ENCODE results near the gene MRPL12.

MRPL12 gene

DNA sequence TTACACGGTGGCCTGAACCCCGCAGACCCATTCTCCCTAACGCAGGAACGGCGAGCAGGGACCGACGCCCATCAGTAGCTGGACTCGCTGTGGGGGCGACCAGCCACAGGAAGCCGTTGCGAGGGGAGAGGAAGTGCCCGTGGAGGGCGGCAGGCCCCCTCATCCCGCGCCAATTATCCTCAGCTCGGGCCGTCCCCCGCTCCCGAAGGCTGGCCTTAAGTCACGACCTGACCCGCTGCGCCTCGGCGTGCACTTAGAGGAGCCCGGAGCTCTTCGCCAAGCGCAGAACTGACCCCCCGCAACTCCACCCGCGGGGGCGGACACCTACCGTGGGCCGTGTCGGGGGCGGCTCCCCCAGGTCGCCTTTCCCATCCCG is 20.0 kb upstream of the MRPL12 start:
- DNase-seq, result no peak

DNA sequence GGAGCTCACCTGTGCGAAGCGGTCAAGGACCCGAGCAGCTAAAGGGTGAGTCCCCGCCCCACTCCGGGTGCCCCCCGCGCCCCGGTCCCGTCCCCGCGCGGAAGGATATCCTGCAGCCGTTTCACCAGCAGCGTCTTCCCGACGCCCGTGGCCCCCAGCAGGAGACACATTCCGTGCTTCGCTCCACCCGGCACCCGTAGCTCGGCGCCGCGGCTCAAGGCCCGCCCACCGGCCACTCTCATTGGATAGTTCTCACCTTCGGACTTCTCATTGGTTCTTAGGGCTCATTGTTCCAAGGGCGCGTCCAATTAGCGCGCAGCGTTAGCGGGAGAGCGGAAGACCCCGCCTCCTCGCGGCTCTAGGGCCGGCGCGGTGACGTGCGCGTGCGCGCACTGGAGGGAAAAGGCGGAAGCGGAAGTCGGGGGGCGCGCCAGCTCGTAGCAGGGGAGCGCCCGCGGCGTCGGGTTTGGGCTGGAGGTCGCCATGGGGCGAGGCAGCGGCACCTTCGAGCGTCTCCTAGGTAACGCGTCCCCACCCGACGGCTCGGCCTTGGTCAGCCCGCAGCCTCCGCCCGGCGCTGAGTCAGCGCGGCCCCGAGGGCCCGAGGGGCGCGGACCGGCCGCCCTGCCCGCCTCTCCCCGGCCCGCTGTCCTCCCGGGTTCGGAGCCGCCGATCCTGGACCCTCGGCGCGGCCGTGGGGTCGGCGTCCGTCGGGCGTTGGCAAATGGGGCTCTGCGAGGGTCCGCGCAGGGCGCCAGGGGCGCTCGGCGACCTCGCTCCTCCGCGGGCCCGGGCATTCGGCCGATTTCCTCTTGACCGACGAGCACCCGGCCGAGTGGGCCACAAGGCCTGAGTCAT is 19.4 kb upstream of the MRPL12 start, which contains the start of the genes ARL16 and HGS:
Gene ARL16 (minus strand): TSS at position 214 of the 858 bp plus-strand sequence. CDS start 44 bp downstream, at position 170.
Gene HGS (plus strand): TSS at position 428 of the 858 bp plus-strand sequence. CDS start 56 bp downstream, at position 484.
- DNase-seq, result peak; percentile 98

DNA sequence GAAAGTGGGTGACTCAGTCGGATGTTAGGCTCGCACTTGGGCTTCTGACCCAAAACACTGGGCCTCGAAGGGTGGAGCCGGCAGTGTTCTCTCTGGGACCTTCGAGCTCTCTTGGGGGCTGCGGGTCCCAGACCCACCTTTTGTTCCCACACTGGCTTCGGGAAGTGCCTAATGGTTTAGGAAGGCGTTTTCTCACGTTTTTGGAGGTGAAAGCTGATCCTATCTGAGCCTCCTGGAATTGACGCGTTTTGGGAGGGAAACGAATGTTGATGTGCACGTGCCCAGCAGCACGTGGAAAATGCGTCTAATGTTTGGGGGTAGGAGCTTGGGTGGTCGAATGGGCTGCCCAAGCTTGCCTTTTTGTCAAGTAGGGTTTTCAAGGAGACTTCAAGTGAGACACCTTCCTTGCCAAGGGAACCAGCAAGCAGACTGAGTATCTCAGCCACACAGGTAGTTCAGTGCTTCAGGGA is 18.7 kb upstream of the MRPL12 start:
- DNase-seq, result no peak

DNA sequence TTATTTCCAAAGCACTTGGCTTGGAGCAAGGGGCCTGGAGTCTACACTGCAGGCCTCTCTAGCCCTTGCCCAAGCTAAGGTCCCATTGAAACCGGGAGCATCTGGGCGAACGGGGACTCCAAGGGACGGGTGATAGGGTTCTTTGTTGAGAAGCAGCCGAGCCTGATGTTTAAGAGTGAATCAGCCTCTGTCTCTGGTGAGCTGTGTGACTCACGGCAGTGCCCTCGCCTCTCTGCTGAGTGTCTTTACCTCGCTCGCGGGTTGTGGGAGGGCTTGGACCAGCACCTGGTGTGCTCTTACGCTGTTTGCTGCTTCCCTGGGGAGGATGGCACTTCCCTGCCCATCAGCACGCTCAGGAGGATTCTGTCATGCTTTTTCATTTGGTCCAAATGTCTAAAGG is 18.1 kb upstream of the MRPL12 start:
- no peak for DNase-seq

DNA sequence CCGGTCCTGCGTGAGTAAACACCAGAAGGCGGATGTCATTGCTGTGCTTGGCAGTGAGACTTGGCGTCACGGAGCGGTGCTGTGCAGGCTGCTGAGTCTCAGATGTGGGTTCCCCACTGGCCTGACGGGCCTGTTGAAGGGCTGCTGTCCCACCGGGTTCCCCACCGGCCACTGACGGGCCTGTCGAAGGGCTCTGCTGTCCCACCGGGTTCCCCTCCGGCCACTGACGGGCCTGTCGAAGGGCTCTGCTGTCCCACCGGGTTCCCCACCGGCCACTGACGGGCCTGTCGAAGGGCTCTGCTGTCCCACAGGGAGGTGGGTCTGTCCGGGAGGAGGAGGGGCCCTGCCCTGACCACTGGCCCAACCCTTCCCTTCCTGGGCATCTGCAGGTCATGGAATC is 16.6 kb upstream of the MRPL12 start:
- DNase-seq, result no peak

DNA sequence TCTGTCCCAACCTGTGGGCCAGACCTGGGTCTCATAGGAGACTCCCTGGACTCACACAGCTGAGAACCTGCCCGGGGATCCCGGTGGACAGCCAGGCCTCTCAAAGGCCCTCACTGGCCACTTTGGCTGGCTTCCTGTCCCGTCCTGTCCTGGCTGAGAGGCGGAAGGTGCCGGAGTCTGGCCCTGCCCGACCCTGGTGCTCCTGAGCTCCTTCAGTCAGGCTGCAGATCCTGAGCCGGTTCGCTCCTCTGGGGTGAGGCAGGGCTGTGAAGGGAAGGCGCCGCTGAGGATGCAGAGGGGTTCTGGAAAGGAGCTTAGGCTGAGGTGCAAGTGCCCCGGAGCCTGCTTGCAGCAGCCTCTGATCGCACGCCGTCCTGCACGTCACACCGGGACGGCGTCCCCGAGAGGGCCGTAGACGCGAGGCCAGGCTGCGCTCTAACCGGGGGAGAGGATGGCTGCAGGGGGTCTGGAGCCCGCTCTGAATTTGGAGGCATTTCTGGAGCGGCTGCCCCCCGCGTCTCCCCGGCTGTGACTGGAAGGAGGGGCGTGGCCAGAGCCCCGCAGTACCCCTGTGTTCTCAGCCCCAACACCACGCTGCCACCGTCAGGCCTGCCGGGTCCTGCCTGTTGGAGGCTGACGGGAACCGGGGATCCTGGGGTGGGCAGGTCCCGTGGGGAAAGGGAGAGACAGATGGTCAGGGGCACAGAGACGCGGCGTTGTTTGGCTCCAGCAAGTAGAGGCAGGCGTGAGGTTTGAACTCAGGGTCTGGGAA is 15.2 kb upstream of the MRPL12 start:
- no peak for DNase-seq

DNA sequence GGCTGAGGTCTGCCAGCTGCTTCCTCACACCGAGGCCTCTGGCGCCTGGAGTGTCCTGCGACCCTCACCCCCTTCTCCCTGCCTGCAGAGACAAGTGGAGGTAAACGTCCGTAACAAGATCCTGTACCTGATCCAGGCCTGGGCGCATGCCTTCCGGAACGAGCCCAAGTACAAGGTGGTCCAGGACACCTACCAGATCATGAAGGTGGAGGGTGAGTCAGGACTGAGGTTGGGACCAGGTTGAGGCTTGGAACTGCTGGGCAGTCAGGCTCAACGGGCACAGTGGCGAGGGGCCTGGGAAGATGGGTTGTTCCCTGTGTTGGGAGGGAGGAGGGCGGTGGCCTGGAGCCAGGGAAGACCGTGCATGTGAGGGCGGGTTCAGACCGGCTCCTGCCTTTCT is 14.6 kb upstream of the MRPL12 start:
- DNase-seq, result no peak

DNA sequence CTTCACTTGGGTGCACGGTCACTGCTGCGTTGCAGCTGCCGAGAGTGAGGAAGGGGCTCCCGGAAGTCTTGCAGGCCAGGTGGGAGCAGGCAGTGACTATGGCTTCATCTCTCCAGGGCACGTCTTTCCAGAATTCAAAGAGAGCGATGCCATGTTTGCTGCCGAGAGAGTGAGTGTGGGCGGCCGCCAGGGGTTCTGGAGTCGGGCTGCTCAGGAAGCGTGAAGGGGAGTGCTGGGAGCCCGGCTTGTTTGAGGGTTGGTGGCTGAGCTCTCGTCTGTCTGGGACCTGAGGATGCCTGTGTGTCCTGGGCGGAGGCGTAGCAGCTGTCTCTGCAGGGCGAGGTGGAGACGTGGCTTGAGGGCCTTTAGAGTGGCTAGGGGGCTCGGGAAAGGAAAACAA is 13.1 kb upstream of the MRPL12 start:
- DNase-seq, result no peak

DNA sequence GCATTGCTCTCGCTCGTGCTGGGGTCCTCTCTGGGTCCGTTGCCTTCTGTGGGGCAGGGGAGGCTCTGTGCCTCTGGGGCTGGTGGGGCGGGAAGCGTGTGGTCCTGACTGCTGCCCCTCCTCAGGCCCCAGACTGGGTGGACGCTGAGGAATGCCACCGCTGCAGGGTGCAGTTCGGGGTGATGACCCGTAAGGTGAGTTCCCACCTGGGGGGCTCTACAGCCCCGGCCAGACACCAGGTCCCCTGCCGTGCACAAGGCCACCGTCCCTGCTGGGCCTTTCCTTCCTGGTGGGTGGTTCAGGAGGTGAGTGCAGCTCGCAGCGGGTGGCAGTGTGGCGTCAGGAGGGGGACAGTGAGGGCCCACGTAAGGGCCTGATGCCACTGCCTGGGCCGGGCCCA is 12.6 kb upstream of the MRPL12 start:
- DNase-seq, result no peak

DNA sequence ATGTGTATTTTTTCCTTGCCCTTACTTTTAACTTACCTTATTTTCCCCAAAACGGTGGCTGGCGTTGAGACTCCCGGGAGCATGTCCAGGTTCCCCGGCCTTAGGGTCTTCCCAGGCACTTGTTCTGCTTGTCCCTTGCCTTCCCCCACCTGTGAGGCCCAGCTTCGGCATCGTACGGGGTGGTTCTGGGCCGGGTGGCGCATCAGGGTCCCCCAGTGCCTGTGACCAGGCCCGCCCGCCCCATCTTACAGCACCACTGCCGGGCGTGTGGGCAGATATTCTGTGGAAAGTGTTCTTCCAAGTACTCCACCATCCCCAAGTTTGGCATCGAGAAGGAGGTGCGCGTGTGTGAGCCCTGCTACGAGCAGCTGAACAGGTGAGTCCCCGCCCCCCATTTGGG is 12.0 kb upstream of the MRPL12 start:
- DNase-seq, result no peak

DNA sequence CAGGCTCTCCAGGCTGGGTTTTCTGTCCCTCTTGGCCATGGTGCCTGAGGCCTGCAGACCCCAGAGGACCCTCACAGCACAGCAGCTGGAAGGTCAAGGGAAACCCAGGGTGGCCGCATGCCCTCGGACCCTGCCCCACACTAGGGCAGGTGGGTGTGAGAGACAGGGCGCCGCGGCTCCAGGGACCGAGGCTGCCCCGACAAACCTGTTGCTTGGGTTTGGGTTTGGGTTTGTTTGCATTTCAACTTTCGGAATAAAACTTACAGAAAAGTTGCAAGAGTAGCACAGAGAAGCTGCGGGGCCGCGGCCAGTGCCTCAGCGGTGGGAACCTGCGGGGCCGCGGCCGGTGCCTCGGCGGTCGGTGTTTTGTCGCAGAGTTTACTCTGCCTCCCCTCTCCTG is 11.6 kb upstream of the MRPL12 start:
- DNase-seq, result no peak

DNA sequence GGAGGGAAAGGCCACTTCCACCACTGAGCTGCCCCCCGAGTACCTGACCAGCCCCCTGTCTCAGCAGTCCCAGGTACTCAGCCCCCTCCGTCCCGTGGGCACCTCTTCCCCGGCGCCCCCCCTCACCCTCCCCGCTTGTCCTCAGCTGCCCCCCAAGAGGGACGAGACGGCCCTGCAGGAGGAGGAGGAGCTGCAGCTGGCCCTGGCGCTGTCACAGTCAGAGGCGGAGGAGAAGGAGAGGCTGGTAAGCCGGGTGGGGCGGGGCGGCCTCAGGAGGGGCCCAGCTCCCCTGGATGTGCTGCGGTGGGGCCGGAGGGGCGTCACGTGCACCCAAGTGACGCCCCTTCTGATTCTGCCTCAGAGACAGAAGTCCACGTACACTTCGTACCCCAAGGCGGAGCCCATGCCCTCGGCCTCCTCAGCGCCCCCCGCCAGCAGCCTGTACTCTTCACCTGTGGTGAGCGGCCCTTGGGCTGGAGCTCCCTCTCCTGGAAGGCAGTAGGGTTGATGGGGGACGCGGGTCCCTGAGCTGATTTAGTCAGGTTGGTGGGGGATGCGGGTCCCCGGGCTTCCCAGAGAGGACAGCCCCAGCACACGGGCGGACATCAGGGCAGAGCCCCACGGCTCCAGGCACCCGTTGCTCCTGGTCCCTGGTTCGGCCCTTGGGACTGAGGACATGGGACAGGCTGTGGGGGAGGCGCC is 9.5 kb upstream of the MRPL12 start:
- no peak for DNase-seq

DNA sequence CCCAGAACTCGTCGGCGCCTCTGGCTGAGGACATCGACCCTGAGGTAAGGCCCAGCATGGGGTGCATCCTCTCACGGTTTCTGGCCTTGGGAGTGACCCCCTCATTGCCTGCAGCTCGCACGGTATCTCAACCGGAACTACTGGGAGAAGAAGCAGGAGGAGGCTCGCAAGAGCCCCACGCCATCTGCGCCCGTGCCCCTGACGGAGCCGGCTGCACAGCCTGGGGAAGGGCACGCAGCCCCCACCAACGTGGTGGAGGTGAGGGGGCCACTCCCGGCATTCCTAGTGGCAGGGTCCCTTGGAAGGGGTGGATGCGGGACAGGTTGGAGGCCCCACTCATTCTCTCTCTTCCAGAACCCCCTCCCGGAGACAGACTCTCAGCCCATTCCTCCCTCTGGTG is 8.4 kb upstream of the MRPL12 start:
- DNase-seq, result no peak

DNA sequence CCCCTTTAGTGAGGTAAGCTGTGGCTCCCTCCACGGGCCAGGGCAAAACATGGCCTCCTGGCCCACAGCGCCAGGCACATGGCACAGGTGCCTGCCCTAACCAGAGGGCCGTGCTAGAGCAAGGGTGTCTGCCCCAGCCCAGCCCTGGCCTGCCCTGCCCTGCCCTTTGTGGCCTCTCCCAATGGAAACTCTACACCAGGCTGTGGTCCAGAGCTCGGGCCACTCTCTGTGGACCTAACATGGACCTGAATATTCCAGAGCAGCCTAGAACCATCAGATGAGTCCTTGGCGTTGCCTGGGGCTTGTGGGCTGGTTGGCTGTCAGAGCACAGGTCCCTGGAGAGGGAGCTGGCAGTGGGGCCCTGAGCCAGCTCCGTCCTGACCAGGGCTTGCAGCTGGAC is 8.0 kb upstream of the MRPL12 start:
- DNase-seq, result no peak

DNA sequence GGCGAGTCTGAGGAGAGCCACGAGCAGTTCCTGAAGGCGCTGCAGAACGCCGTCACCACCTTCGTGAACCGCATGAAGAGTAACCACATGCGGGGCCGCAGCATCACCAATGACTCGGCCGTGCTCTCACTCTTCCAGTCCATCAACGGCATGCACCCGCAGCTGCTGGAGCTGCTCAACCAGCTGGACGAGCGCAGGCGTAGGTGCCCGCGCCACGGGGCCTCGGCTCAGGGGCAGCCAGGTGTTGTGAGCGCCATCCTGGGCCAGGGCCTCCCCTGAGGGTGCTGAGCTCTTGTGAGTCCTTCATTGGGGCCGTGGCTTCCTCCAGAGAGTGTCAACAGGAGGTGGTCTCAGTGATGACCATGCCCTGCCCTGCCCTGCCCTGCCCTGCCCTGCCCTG is 7.4 kb upstream of the MRPL12 start:
- no peak for DNase-seq

DNA sequence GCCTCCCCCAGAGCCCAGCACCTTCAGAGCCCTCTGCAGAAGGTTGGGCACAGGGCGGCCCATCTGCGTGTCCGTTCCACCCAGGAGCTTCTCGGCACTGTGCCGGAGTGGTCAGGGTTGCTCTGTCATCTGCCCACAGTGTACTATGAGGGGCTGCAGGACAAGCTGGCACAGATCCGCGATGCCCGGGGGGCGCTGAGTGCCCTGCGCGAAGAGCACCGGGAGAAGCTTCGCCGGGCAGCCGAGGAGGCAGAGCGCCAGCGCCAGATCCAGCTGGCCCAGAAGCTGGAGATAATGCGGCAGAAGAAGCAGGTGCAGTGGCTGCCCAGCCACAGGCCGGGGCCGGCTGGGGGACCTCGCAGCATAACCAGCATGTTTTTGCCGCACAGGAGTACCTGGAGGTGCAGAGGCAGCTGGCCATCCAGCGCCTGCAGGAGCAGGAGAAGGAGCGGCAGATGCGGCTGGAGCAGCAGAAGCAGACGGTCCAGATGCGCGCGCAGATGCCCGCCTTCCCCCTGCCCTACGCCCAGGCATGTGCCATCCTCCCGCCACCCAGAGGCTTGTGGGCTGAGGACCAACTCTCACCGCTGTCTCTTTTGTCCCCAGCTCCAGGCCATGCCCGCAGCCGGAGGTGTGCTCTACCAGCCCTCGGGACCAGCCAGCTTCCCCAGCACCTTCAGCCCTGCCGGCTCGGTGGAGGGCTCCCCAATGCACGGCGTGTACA is 6.8 kb upstream of the MRPL12 start:
- DNase-seq, result no peak

DNA sequence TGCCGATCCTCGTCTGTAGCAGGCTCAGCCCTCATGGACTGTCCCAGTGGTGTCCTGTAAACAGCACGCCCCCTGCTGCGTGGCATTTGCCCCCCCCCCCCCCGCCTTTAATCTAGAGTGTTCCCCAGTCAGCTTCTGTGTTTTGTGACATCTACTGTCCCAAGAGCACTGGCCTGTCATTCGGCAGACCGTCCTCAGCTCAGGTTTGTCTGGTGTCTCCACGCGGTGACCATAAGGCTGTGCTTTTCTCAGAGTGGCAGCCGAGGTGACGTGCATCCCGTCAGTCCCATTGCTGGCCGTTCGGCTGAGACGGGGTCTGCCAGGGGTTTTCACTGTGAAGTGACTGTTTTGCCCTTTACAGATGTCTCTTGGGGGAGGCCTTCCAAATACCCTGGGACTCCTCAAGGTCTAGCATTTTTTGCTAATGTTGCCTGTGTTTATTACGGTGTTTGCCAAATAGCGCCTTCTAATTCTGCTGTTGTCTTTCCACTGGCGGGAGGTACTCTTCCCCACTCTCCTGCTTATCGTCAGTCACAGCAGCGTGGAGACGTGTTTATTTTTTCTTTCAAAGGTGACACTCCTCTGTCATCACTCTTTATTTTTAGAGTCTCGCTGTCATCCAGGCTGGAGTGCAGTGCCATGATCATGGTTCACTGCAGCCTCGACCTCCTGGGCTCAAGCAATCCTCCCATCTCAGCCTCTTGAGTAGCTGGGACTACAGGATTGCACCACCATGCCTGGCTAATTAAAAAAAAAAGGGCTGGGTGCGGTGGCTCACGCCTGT is 5.7 kb upstream of the MRPL12 start:
- no peak for DNase-seq

DNA sequence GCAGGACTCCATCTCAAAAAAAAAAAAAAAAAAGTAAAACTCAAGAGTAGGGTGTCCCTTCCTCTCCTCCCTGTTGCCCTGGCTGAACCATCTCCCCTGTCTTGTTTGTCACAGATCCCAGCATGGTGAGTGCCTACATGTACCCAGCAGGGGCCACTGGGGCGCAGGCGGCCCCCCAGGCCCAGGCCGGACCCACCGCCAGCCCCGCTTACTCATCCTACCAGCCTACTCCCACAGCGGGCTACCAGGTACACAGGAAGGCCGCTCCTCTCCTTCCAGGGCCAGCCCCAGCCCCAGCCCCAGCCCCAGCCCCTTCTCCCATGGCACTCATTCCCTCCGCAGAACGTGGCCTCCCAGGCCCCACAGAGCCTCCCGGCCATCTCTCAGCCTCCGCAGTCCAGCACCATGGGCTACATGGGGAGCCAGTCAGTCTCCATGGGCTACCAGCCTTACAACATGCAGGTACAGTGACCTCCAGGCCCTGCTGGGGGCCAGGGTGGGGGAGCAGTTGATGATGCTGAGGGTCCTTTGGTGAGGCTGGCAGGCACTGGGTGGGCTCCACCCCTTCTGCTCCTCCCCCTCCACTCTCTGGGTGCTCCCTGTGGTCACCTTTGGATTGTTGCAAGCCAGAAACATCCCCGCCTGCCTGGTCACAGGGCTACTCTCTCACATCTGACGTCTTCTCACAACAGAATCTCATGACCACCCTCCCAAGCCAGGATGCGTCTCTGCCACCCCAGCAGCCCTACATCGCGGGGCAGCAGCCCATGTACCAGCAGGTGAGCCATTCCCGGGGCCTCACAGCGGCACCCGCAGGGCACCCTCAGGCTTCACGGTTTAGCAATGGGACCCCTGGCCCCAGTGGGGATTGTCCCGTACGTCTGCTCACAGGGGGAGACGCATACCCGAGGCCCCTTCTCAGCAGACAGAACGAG is 2.5 kb upstream of the MRPL12 start:
- no peak for DNase-seq

DNA sequence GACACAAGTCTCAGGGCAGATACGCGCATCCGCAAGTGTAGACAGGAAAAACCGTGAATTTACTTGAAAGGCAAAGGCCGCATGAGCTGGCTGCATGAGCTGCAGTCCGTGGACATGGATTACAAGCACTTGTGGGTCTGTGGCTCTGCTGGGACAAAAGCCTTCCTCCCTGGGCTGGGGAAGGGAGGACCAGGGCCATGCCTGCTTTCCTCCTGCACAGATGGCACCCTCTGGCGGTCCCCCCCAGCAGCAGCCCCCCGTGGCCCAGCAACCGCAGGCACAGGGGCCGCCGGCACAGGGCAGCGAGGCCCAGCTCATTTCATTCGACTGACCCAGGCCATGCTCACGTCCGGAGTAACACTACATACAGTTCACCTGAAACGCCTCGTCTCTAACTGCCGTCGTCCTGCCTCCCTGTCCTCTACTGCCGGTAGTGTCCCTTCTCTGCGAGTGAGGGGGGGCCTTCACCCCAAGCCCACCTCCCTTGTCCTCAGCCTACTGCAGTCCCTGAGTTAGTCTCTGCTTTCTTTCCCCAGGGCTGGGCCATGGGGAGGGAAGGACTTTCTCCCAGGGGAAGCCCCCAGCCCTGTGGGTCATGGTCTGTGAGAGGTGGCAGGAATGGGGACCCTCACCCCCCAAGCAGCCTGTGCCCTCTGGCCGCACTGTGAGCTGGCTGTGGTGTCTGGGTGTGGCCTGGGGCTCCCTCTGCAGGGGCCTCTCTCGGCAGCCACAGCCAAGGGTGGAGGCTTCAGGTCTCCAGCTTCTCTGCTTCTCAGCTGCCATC is 1.7 kb upstream of the MRPL12 start:
- no peak for DNase-seq

All from midbrain (tissue), 1 donor.